Activated gamma-delta T cell treated with Interleukin-2 at 50 U/mL for 16 hours (primary cell): ENCODE data around the gene DNAJC11.
A peak's percentile ranks its signal among the peaks of the same experiment; 100 is the strongest.
"Not testable (repeated sequence)": the region's sequence is repeated elsewhere in the genome, so short reads cannot be mapped to it uniquely, and the experiment has no call there.

Experiments
- DNase-seq: peaks from one replicate; pipeline ENCODE4 v3.0.0-alpha.2; 2020

Gene DNAJC11, protein sequence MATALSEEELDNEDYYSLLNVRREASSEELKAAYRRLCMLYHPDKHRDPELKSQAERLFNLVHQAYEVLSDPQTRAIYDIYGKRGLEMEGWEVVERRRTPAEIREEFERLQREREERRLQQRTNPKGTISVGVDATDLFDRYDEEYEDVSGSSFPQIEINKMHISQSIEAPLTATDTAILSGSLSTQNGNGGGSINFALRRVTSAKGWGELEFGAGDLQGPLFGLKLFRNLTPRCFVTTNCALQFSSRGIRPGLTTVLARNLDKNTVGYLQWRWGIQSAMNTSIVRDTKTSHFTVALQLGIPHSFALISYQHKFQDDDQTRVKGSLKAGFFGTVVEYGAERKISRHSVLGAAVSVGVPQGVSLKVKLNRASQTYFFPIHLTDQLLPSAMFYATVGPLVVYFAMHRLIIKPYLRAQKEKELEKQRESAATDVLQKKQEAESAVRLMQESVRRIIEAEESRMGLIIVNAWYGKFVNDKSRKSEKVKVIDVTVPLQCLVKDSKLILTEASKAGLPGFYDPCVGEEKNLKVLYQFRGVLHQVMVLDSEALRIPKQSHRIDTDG

DNA sequence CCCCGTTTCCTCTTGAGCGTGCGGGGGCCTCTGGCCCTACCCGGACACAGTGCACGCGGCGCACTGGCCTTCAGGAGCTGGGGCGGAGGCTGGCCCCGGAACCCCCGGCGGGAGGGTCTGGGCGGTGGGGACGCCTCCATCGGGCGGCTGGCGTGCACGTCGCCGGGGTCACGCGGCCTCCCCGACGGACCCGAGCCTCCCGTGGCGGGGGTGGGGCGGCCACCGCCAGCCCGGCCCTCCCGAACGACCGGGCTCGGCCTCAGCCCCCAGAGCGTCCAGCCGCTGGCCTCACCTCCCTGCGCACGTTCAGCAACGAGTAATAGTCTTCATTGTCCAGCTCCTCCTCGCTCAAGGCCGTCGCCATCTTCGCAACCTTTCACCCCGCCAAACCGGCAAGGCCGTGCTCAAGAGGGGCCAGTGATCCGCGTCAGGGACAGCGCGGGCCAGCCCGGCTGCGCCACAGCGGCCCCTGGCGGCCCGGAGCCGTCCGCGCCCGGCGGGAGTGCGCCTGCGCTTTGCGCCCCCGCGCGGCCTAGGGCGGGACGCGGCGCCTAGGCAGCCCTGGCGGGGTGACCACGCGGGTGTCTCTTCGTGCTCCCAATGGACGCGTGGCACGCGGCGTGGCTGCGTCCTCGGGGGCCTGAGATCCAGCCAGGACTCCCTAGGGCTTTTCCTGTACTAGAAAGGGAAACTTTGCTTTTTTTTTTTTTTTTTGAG lies at the start of gene DNAJC11:
Gene DNAJC11, minus strand, starts transcription at position 380 of the 717 bp plus-strand sequence. Its CDS starts 16 bp downstream, at position 364.
- peak; percentile 87 for DNase-seq

DNA sequence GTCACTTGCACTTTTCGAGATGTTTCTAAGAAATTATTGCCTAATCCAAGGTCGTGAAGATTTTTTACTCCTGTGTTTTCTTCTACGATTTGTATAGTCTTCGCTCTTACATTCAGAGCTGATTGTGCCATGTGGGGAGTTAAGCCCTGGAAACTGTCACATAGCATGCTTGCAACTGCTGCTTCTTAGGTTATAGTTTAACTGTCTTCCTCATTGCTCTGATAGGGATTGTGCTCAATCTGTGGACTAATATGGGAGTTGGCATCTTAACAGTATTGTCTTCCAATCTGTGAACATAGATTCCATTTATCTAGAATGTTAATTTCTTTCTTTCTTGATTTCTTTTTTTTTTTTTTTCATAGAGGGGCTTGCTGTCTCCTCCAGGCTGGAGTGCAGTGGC lies 48.9 kb upstream of the DNAJC11 start:
- no peak for DNase-seq

DNA sequence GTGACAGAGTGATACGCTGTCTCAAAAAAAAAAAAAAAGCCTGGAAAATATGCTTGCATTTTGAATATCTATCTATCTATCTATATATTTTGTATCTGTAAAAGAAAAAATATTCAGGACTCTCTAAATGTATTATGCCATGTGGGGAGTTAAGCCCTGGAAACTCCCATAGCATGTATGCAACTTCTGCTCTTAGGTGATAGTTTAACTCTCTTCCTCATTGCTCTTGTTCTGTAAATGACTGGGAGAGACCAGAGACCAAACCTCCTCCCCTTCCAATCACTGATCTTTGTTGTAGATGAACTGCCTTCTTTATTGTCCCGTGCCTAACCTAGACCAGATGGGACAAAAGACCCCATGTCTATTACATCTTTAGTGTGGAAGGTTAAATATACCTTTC lies 46.1 kb upstream of the DNAJC11 start:
- DNase-seq: no peak

DNA sequence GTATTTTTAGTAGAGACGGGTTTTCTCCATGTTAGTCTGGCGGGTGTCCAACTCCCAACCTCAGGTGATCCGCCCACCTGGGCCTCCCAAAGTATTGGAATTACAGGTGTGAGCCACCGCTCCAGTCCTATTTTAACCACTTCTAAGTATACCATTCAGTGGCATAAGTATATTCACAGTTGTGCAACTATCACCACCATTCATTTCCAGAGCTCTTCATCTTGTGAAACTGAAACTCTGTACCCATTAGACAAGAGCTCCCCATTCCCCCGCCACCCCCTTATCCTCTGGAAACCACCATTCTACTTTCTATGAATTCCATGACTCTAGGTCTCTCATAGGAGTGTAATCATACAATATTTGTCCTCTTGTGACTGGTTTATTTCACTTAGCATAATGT lies 43.5 kb upstream of the DNAJC11 start:
- no peak for DNase-seq

DNA sequence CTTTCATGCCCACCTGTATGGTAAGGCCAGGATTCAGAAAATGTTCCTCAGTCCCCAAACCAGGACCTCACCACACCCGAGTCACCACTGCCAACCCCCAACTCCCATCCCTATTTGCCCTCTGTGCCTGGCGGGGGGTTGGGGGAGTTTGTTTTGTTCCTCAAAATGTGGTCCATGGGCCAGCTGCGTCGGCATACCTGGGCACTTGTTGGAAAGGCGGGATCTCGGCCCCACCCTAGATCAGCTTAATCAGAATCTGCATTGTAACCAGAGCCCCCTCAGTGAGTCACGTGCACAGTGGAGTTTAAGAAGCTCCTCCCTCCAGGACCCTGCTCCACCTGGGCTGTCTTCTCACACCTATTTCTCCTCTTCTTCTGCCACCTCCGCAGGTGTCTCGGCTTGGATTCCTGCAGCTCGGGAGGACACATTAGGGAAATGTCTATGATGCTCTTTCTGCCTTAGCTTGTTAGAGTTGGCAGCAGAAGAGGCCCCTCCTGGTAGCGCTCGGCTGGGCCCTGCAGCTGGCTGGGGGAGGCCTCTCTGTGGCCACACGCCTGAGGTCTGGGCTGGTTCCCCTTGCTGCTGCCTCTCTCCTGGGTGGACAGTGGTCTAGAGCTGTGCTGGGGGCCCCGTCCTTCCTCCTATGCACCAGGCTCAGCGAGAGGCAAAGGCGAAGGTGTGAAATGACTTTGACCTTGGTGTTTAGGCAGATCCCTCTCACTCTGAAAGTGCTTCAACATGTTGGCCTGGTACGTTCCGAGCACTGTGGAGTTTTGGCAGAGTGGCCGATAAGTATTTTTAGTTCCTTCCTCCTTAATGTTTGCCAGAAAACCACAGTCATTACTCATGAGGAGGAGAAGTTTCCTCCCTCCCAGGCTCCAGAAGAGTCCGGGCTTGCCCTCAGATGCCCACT lies 41.8 kb upstream of the DNAJC11 start:
- DNase-seq: no peak

DNA sequence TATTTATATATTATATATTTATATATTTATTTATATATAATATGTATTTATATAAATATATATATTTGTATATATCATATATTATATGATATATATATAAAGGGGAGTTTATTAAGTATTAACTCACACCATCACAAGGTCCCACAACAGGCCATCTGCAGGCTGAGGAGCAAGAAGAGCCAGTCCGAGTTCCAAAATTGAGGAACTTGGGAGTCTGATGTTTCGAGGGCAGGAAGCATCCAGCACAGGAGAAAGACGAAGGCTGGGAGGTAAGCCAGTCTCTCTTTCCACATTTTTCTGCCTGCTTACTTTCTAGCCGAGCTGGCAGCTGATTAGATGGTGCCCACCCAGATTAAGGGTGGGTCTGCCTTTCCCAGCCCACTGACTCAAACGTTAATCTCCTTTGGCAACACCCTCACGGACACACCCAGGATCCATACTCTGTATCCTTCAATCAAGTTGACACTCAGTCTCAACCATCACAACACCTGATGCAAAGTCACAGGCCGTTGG lies 41.1 kb upstream of the DNAJC11 start:
- not testable (repeated sequence) for DNase-seq

DNA sequence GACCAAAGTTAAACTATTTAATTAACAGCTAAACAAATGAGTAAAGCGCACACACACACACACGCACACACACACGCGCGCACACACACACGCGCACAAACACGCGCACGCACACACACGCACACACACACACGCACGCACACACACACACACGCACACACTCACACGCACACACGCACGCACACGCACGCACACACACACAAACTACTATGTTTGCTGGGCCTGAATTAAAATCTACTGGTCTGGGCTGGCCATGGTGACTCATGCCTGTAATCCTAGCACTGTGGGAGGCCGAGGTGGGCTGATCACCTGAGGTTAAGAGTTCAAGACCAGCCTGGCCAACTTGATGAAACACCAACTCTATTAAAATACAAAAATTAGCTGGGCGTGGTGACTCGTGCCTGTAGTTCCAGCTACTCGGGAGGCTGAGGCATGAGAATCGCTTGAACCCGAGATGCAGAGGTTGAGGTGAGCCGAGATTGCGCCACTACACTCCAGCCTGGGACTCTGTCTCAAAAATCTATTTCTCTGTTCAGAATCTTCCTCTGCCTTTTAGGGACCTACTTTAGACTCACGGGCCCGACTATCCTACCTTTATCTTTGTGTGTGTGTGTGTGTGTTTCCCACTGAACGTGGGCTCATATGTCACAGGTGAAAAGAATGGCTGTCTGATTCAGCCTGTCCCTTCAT lies 37.5 kb upstream of the DNAJC11 start:
- no peak for DNase-seq

DNA sequence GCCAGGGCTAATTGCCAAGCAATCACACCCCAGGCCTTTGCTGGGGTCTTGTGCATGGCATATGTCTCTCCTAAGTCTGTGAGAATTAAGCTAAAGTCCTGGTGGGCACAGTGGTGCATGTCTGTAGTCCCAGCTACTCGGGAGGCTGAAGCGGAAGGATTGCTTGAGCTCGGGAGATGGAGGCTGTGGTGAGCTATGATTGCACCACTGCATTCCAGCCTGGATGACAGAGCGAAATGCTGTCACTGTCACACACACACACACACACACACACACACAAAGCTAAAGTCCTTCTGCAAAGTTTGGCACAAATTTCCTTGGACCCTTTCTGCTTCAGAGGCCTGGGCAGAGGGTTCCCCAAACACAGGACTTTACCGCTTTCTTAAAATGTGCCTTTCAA lies 31.3 kb upstream of the DNAJC11 start:
- no peak for DNase-seq

DNA sequence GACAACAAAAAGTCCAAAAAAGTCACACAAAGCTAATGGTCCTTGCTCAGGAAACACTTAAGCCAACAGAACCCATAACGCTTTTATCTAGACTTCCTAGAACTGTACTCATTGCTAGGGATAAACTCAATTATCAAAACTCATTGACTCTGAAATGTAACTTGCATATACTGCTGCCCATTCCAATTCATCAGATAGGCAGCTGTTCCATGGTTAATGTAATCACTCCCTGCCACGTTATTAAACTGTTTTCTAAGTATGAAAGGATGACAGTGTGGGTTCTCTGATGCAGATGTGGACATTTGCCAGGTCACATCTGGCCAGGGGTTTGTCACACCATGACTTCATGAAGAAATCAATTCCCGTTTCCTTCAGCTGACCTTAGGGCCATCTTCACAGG lies 30.3 kb upstream of the DNAJC11 start:
- DNase-seq: no peak

DNA sequence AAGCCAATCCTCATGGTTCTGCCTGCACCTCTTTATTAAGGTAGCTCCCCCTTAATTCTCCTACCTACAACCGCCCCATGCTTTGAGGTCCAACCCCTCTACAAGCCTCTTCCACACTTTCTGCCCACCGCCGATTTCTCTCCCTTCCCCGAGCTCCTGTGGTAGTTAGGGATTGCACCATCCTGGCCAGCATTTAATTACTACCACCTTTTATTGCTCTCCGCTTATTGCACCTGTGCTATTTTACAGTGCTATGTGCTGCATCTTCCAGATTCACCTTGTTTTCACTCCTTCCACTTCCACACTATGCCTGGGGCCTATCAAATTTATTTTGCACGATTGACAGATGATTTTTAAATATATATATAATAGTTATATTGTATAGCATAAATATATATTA lies 29.3 kb upstream of the DNAJC11 start:
- no peak for DNase-seq

DNA sequence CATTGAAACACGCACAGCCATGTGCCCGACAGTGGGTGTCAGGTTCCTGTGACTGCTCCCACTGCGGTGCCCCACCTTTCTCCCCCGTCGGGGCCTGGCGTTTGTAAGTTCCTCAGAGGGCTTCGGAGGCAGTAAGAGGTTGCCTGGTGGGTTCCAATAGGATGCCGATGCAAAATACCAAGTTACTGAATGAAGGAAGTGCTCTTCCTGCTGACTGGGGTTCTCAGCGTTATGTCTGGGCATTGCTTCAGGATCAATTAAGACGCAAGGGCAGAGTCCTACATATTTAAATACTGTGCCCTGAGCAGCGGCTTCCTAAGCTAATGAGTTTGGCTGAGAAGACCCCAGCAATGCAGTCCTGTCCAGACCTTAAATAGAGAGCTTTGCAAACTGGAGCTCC lies 28.9 kb upstream of the DNAJC11 start:
- DNase-seq: no peak

DNA sequence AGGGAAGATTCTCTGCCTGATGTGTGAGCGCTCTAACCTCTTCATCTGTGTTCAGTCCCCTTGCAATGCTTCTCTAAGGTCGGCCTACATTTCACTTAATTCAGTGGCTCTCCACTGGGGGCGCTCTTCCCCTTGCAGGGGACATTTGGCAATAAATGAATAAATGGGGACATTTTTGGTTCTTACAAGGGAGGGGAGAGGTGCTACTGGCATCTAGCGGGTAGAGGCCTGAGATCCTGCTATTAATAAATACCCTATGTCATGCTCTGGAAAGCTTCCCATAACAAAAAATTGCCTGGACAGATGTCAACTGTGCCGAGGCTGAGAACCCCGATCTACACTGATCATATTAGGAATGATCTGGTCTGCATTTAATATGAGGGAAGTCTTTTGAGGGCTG lies 25.9 kb upstream of the DNAJC11 start:
- peak; percentile 59 for DNase-seq

DNA sequence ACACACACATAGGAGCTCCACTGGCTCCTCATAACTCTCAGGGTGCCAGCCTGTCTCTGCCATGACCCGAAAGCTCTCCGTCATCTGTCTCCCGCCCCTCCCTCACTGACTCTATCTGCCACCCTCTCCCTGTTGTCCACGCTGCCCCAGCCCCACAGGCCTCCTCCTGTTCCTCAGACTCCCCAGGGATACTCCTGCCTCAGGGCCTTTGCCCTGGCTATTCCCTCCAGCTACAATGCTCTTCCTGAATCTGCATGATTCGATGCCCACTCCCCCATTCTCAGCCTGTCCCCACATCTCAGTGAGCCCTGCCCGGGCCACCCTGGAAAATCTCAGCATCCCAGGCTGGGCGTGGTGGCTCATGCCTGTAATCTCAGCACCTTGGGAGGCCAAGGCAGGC lies 24.6 kb upstream of the DNAJC11 start:
- no peak for DNase-seq

DNA sequence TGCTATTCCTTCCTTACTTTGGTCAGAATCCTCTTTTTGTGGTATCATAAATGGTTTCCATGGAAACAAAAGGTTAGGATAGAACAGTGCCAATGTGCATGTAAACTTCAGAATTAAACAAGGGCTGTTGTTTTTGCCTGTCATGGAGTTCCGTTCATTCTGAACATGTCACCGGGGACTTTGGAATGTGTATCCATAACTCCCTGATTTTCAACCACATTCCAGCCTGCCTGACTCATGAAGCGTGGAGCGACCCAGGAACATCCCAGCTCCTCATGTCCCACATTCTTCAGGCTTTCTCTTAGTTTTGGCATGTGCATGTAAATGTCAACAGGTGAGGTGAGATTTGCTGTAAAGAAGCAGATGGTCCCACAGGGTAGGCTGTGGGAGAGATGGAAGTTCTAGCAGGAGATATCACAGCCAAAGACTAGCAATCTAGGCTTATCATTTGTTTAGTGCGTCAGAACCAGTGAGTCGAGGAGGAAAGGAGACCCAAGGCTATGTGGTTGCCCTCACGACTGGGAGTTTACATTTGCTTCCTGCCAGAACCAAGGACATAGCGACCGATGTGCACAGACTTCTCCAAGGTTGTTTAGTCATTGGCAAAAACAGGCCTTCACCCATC lies 23.0 kb upstream of the DNAJC11 start:
- DNase-seq: no peak

DNA sequence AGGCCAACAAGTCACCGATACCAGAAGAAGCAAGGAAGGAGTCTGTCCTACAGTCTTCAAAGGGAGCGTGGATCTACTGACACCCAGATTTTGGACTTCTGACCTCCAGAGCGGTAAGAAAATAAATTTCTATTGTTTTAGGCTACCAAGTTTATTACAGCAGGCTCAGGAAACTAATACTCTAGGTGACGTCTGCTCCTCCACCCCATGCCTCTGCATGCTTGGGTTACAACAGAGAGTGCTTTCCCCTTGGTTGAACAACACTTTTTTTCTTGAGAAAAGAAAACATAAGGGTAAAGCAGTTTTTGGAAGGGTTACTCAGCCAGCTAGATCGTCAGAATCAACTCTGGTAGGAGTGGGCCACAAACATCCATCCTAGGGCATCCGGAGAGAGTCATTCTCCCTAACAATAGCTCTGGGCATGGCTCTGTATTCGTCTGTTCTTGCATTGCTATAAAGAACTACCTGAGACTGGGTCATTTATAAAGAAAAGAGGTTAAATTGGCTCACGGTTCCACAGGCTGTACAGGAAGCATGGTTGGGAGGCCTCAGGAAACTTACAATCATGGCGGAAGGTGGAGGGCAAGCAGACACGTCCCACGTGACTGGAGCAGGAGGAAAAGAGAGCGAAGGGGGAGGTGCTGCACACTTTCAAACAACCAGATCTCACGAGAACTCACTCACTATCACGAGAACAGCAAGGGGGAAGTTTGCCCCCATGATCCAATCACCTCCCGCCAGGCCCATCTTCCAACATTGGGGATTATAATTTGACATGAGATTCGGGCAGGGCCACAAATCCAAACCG lies 22.2 kb upstream of the DNAJC11 start:
- no peak for DNase-seq

DNA sequence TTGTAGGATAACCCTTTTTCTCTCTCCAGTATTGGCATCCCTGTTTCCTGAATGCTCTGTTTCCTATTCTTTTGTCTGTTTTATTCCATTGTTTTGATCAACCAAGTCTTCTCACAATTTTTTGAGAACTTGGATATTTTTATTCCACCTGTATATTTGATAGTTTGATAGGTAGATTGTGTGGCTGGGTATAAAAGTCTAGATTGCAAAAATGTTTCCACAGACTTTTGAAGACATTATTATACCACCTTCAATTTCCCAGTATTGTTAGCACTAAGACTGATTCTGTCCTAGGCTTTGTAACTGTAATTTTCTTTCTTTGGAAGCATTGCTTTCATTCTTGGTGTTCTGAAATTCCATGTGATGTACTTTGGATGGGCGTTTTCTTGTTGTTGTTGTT lies 9.6 kb upstream of the DNAJC11 start:
- no peak for DNase-seq

DNA sequence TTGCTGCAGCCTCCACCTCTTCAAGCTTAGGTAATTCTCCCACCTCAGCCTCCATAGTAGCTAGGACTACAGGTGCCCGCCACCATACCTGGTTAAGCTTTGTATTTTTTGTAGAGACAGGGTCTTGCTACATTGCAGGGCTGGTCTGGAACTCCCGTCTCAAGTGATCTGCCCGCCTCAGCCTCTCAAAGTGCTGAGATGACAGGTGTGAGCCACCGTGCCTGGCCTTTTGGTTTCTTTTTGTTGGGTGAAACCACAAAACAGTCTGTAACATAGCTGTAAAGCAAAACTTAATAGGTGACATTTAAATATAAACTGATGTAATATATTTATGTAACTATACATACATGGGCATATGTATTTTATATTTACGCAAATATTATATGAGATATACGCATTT lies 3.1 kb upstream of the DNAJC11 start:
- no peak for DNase-seq

DNA sequence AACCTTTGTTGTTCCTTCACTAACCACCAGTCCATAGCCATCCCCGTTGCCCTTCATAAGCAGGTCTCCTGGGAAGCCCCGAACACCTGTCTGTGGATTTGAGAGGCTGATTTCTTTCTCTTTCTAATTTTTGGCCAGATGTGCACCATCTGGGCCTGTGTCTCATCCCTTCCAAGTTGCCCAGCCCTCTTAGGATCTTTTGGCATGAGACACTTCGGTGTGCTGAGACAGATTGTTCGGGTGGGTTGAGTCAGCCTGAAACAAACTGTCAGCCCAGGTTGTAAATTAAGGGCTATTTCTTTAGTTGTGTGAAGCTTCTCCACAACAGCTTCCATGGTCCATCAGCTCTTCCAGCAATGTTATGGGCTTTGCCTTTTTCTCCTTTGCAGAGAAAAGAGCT lies 1.4 kb upstream of the DNAJC11 start:
- DNase-seq: no peak

DNA sequence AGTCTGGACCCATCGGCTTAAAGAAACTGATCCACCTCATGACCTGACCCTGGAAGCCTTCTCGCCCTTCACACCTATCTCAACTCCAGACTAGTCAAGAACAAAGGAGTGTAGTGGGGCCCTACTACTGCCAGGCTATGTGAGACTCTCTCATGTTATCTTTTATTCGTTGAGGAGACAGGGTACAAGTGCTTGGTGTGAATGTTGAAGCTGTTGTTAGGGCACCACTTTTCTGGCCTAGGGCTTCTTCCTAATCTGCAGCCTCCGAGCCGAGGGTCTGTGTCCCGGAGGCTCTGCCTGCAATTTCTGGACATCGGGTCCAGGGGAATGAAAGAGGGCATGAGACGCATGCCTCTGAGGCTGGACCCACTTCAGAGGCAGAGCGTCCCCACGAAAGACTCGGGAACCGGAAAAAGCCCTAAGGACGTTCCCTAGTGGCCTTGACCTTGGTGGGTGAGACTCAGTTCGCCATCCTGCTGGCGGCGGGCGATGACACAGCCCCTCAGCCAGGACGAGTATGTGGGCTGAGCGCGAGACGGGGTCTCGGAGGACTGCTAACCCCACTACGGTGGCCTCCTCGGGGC lies 671 bp downstream of the DNAJC11 start:
- DNase-seq: no peak

DNA sequence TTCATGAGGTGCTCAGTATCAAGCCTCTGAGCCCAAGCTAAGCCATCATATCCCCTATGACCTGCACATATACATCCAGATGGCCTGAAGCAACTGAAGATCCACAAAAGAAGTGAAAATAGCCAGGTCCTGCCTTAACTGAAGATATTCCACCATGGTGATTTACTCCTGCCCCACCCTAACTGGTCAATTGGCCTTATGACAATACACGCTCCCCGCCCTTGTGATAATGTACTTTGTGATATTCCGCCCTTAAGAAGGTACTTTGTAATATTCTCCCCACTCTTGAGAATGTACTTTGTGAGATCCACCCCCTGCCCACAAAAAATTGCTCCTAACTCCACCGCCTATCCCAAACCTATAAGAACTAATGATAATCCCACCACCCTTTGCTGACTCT lies 1.7 kb downstream of the DNAJC11 start:
- DNase-seq: not testable (repeated sequence)
